H9 (cell line): ENCODE measurements around the gene GEMIN4. TPM values are rescaled to one million over a fixed set of nuclear protein-coding genes. Genes with fewer than 3 reads are reported as not detected.

Experiments
- DNase-seq: peaks from one replicate; pipeline ENCODE4 v3.0.0-alpha.2; 2017
- H2AFZ ChIP-seq: one replicate; pipeline ENCODE4 v1.6.1; 2013; ENCODE audit warnings: mild to moderate bottlenecking, low read length, control low read depth, moderate library complexity
- H2AK5ac ChIP-seq: 2 replicates; pipeline ENCODE4 v1.6.1; 2013; ENCODE audit warnings: low read length, control low read depth, mixed read lengths; ENCODE audit not compliant: insufficient read length
- H2BK120ac ChIP-seq: one replicate; pipeline ENCODE4 v1.6.1; 2013; ENCODE audit warnings: low read depth, mild to moderate bottlenecking, low read length, control low read depth, inconsistent platforms; ENCODE audit not compliant: poor library complexity, severe bottlenecking
- H2BK12ac ChIP-seq: 2 replicates; pipeline ENCODE4 v1.6.1; 2013; ENCODE audit warnings: low read length, control low read depth, mixed read lengths, low read depth; ENCODE audit not compliant: insufficient read length
- H2BK15ac ChIP-seq: 2 replicates; pipeline ENCODE4 v1.6.1; 2013; ENCODE audit warnings: low read depth, low read length, control low read depth
- H2BK20ac ChIP-seq: one replicate; pipeline ENCODE4 v1.6.1; 2013; ENCODE audit warnings: low read depth, mild to moderate bottlenecking, low read length, control low read depth, inconsistent platforms; ENCODE audit not compliant: poor library complexity, severe bottlenecking
- H2BK5ac ChIP-seq: 2 replicates; pipeline ENCODE4 v1.6.1; 2013; ENCODE audit warnings: low read length, control low read depth, mixed read lengths; ENCODE audit not compliant: insufficient read length
- H3K14ac ChIP-seq: 2 replicates; pipeline ENCODE4 v1.6.1; 2013; ENCODE audit warnings: low read length, control low read depth; ENCODE audit not compliant: insufficient read depth
- H3K18ac ChIP-seq: 2 replicates; pipeline ENCODE4 v1.6.1; 2013; ENCODE audit warnings: low read depth, mild to moderate bottlenecking, mixed read lengths, low read length, control low read depth; ENCODE audit not compliant: insufficient read length
- H3K23ac ChIP-seq: 2 replicates; pipeline ENCODE4 v1.6.1; 2013; ENCODE audit warnings: low read length, control low read depth, mixed read lengths, low read depth; ENCODE audit not compliant: insufficient read length
- H3K23me2 ChIP-seq: 2 replicates; pipeline ENCODE4 v1.6.1; 2013; ENCODE audit warnings: low read depth, mild to moderate bottlenecking, mixed read lengths, low read length, control low read depth; ENCODE audit not compliant: insufficient read length, poor library complexity, severe bottlenecking
- H3K27ac ChIP-seq: 2 replicates; pipeline ENCODE4 v1.5.1; 2013; ENCODE audit warnings: low read length, control low read depth, mixed read lengths, low read depth; ENCODE audit not compliant: insufficient read length
- H3K27me3 ChIP-seq: 2 replicates; pipeline ENCODE4 v1.6.1; 2013; ENCODE audit warnings: low read length, control low read depth, inconsistent platforms; ENCODE audit not compliant: insufficient read depth
- H3K4ac ChIP-seq: 2 replicates; pipeline ENCODE4 v1.6.1; 2013; ENCODE audit warnings: low read depth, mild to moderate bottlenecking, control low read depth, inconsistent platforms, low read length, moderate library complexity
- H3K4me1 ChIP-seq: 2 replicates; pipeline ENCODE4 v1.6.1; 2013; ENCODE audit warnings: low read length, control low read depth, inconsistent platforms; ENCODE audit not compliant: insufficient read depth
- H3K4me2 ChIP-seq: 2 replicates; pipeline ENCODE4 v1.6.1; 2013; ENCODE audit warnings: low read length, control low read depth, mixed read lengths; ENCODE audit not compliant: insufficient read length, insufficient read depth
- H3K56ac ChIP-seq: 2 replicates; pipeline ENCODE4 v1.6.1; 2013; ENCODE audit warnings: low read depth, mild to moderate bottlenecking, mixed read lengths, low read length, control low read depth; ENCODE audit not compliant: insufficient read length
- H3K79me1 ChIP-seq: 2 replicates; pipeline ENCODE4 v1.6.1; 2013; ENCODE audit warnings: low read depth, mild to moderate bottlenecking, moderate library complexity, low read length, control low read depth, inconsistent platforms; ENCODE audit not compliant: insufficient read depth, poor library complexity, severe bottlenecking
- H3K79me2 ChIP-seq: 2 replicates; pipeline ENCODE4 v1.6.1; 2013; ENCODE audit warnings: low read length, control low read depth, inconsistent platforms; ENCODE audit not compliant: insufficient read depth
- H3K9ac ChIP-seq: 2 replicates; pipeline ENCODE4 v1.6.1; 2013; ENCODE audit warnings: low read length, control low read depth, mixed read lengths; ENCODE audit not compliant: insufficient read length; ENCODE audit errors: extremely low read depth
- H3K9me3 ChIP-seq: one replicate; pipeline ENCODE4 v1.6.1; 2013; ENCODE audit warnings: low read depth, low read length, inconsistent platforms; ENCODE audit not compliant: control insufficient read depth
- H3T11ph ChIP-seq: one replicate; pipeline ENCODE4 v1.6.1; 2013; ENCODE audit warnings: mild to moderate bottlenecking, low read length, control low read depth, inconsistent platforms
- H4K20me1 ChIP-seq: one replicate; pipeline ENCODE4 v1.6.1; 2013; ENCODE audit not compliant: control insufficient read depth, insufficient read length, insufficient read depth
- H4K5ac ChIP-seq: 2 replicates; pipeline ENCODE4 v1.6.1; 2013; ENCODE audit warnings: low read depth, mild to moderate bottlenecking, mixed read lengths, low read length, control low read depth; ENCODE audit not compliant: insufficient read length
- H4K8ac ChIP-seq: replicated peaks from 2 replicates; pipeline ENCODE4 v1.6.1; 2013; ENCODE audit warnings: low read length, control low read depth, mixed read lengths, low read depth; ENCODE audit not compliant: insufficient read length
- H4K91ac ChIP-seq: 2 replicates; pipeline ENCODE4 v1.6.1; 2013; ENCODE audit warnings: low read depth, mild to moderate bottlenecking, moderate library complexity, mixed read lengths, low read length, control low read depth; ENCODE audit not compliant: insufficient read length
- H3K27ac Mint-ChIP-seq, 3 experiments: 2 replicates in 2 of 3; 3 replicates in 1 of 3; pipeline ENCODE4 v1.8.0; 2020 to 2021; ENCODE audit warnings: mixed read lengths in 3 of 3, mild to moderate bottlenecking in 1 of 3, moderate library complexity in 1 of 3
- H3K27me3 Mint-ChIP-seq: 2 replicates; pipeline ENCODE4 v1.8.0; 2021; ENCODE audit warnings: low read depth, mild to moderate bottlenecking, moderate library complexity, mixed read lengths
- H3K36me3 Mint-ChIP-seq, 3 experiments: 2 replicates in 2 of 3; 3 replicates in 1 of 3; pipeline ENCODE4 v1.8.0; 2020 to 2021; ENCODE audit warnings: low read depth in 3 of 3, mixed read lengths in 3 of 3; ENCODE audit not compliant: insufficient read depth in 1 of 3
- H3K4me1 Mint-ChIP-seq, 2 experiments: 2 replicates each; pipeline ENCODE4 v1.8.0; 2020; ENCODE audit warnings: mixed read lengths in 2 of 2
- H3K4me3 Mint-ChIP-seq, 2 experiments: 2 replicates in 1 of 2; 3 replicates in 1 of 2; pipeline ENCODE4 v1.8.0; 2020 to 2021; ENCODE audit warnings: mild to moderate bottlenecking in 2 of 2, mixed read lengths in 2 of 2, moderate library complexity in 1 of 2
- H3K9me3 Mint-ChIP-seq, 2 experiments: 2 replicates in 1 of 2; 3 replicates in 1 of 2; pipeline ENCODE4 v1.8.0; 2020; ENCODE audit warnings: mild to moderate bottlenecking in 2 of 2, mixed read lengths in 2 of 2, moderate library complexity in 1 of 2
- CTCF ChIP-seq: fragments of 200-600 bp; sonication (generic); conservative IDR thresholded peaks from 3 replicates; pipeline ENCODE4 v1.8.0; 2021; ENCODE audit warnings: antibody characterized with exemption, mild to moderate bottlenecking
- WGBS: extraction: QIAGEN DNeasy Blood & Tissue Kit; methylation state at CpG from one replicate; pipeline ENCODE4 v1.1.7; 2013; ENCODE audit warnings: missing lambda C conversion rate, low lambda C conversion rate, mixed read lengths; ENCODE audit not compliant: insufficient read length; ENCODE audit errors: extremely low coverage; 5-methylcytosine and 5-hydroxymethylcytosine counted together
- total RNA-seq: library from RNA; stranded (reverse); gene quantifications from 2 replicates; pipeline ENCODE4 v1.2.1, GENCODE V29; 2021

GEMIN4 gene
- total RNA-seq, 1 experiment from 2014 or later = 56.8 TPM

DNA sequence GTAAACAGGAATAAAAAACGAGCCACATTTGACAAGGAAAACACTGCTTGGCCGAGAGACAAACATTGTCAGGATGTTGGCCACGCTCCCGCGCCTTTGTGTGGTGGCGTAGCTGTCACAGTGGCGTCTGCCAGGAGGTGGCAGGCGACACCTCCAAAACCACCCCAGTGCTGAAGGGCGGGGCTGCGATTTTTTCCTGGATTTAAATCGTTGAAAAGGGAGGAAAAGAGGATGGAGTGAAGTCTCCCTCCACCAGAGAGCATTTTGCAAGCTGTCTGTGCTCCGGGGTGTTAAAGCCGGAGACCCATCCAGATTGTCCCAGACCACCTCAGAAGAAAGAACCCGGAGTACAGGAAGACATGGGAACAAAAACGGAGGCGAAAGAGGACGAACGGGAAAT is 42.8 kb upstream of the GEMIN4 start:
- Histone ChIP-seq H3K23ac (no peak overlapping the region), H4K8ac (no peak overlapping the region), H2AFZ (no peak overlapping the region), H4K5ac (no peak overlapping the region), H3K27ac (no peak overlapping the region), H4K91ac (no peak overlapping the region), H3K18ac (no peak overlapping the region), H2BK12ac (no peak overlapping the region), H3T11ph (no peak overlapping the region), H3K14ac (no peak overlapping the region), H3K4me2 (no peak overlapping the region), H3K23me2 (no peaks in the 10 kb centered on the region), H3K56ac (no peak overlapping the region), H3K9me3 (no peaks in the 10 kb centered on the region), H2BK5ac (no peak overlapping the region), H3K79me1 (no peaks in the 10 kb centered on the region), H2AK5ac (no peak overlapping the region), H3K9ac (no peak overlapping the region), H3K4ac (no peak overlapping the region), H2BK20ac (no peak overlapping the region), H2BK15ac (no peak overlapping the region), H3K27me3 (no peaks in the 10 kb centered on the region), H3K4me1 (no peaks in the 10 kb centered on the region), H4K20me1 (no peaks in the 10 kb centered on the region), H2BK120ac (no peak overlapping the region), H3K79me2 (no peaks in the 10 kb centered on the region)
- no peaks in the 10 kb centered on the region for H3K9me3 Mint-ChIP-seq
- peak overlapping the region; percentile 60 to 91 (median 74); a peak in 3 of 7 replicates for H3K27ac Mint-ChIP-seq
- peaks cover 15 to 49% (median 39%) of the 10 kb centered on the region in 3 experiments; a peak in 6 of 7 replicates for H3K36me3 Mint-ChIP-seq
- DNase-seq = peak; percentile 87
- no CpG with 5 or more reads among the region's 18 CpGs for WGBS
- no peaks in the 10 kb centered on the region; the same call in 1 of the 2 replicates for H3K27me3 Mint-ChIP-seq
- peak overlapping the region in 1 of 2 experiments; percentile 40; a peak in 1 of 5 replicates for H3K4me3 Mint-ChIP-seq
- peak; percentile 87 for TF ChIP-seq CTCF
- H3K4me1 Mint-ChIP-seq = peaks cover 10 to 19% of the 10 kb centered on the region in 2 experiments
